ENCODE measurements around the gene VCL. TPM values are rescaled to one million over a fixed set of nuclear protein-coding genes. Genes with fewer than 3 reads are reported as not detected.
"Not testable (repeated sequence)": the region's sequence is repeated elsewhere in the genome, so short reads cannot be mapped to it uniquely, and the experiment has no call there.

Gene VCL
- total RNA-seq, 2 donors from 2014 or later, result 99.9 to 179 TPM

DNA sequence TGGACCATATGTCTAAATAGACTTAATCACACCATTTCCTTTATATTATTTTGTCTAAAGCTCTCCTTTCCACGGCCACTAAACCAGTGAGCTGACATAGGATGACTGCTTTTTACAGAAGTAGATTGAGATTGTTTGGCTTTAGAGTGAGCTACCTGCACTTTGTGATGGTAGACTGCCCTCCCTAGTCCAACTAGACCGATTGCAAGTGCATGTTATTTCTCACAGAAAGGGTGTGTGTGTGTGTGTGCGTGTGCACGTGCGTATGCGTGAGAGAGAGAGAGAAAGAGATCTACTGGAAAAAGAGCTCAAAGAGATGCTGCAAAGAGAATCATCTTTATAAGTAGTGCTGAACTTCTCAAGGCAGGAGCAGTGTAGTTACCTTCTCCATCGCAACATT, 60.7 kb downstream of the VCL start:
- H3K4me1 ChIP-seq, result peaks cover 8% of the 10 kb centered on the region
- H3K9ac ChIP-seq (ENCODE audit: low read depth in 2 of 2, low read length in 2 of 2), result no peak overlapping the region
- no peak overlapping the region for H3K27ac ChIP-seq
- TF ChIP-seq, protein P1, sequence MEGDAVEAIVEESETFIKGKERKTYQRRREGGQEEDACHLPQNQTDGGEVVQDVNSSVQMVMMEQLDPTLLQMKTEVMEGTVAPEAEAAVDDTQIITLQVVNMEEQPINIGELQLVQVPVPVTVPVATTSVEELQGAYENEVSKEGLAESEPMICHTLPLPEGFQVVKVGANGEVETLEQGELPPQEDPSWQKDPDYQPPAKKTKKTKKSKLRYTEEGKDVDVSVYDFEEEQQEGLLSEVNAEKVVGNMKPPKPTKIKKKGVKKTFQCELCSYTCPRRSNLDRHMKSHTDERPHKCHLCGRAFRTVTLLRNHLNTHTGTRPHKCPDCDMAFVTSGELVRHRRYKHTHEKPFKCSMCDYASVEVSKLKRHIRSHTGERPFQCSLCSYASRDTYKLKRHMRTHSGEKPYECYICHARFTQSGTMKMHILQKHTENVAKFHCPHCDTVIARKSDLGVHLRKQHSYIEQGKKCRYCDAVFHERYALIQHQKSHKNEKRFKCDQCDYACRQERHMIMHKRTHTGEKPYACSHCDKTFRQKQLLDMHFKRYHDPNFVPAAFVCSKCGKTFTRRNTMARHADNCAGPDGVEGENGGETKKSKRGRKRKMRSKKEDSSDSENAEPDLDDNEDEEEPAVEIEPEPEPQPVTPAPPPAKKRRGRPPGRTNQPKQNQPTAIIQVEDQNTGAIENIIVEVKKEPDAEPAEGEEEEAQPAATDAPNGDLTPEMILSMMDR (IDR thresholded peaks at IDR 0.05), result no peak
- H3K9me3 ChIP-seq, result no peaks in the 10 kb centered on the region
- no peak for DNase-seq
- intact Hi-C loops (cut with DNase I), result no loop called here
- no peaks in the 10 kb centered on the region for H3K27me3 ChIP-seq
- no peak overlapping the region for H3K4me3 ChIP-seq
- H3K36me3 ChIP-seq, result no peaks in the 10 kb centered on the region

DNA sequence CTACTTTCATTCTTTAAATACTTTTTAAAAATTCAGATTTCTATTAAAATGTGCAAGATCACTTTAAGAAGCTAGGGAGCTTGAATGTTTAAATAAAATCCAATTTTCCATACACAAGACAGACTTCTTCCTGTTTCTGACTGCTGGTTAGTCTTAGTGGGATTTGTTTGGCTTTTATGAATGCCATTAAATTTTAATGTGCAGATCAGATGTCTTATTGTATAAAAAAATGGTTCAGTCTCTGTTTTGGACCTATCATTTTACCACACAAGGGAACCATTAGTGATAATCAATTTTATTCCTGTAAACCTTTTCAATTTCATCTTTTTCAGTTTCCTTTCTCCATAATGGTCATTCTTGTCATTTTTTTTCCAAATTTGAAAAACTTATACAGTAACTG, 63.2 kb downstream of the VCL start:
- no peaks in the 10 kb centered on the region for H3K9me3 ChIP-seq
- DNase-seq, result no peak
- TF ChIP-seq, protein P1 (IDR thresholded peaks at IDR 0.05), result no peak
- no peak overlapping the region for H3K4me3 ChIP-seq
- no peak overlapping the region for H3K27ac ChIP-seq
- peaks cover 1% of the 10 kb centered on the region for H3K4me1 ChIP-seq
- H3K36me3 ChIP-seq, result no peaks in the 10 kb centered on the region
- H3K9ac ChIP-seq (ENCODE audit: low read depth in 2 of 2, low read length in 2 of 2), result no peak overlapping the region
- intact Hi-C loops (cut with DNase I), result no loop called here
- no peaks in the 10 kb centered on the region for H3K27me3 ChIP-seq

DNA sequence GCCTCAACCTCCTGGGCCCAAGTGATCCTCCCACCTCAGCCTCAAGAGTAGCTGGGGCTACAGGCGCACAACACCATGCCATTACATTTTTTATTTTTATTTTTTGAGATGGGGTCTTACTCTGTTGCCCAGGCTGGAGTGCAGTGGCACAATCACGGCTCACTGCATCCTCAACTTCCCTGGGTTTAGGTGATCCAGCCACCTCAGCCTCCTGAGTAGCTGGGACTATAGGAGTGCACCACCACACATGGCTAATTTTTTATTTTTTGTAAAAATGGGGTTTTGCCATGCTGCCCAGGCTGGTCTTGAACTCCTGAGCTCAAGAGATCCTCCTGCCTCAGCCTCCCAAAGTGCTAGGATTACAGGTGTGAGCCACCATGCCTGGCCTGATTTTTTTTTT, 64.1 kb downstream of the VCL start:
- H3K27ac ChIP-seq; H3K4me3 ChIP-seq; H3K36me3 ChIP-seq; H3K9me3 ChIP-seq; DNase-seq; H3K9ac ChIP-seq (ENCODE audit: low read depth in 2 of 2, low read length in 2 of 2); H3K27me3 ChIP-seq; intact Hi-C loops (cut with DNase I); H3K4me1 ChIP-seq: not testable (repeated sequence)

DNA sequence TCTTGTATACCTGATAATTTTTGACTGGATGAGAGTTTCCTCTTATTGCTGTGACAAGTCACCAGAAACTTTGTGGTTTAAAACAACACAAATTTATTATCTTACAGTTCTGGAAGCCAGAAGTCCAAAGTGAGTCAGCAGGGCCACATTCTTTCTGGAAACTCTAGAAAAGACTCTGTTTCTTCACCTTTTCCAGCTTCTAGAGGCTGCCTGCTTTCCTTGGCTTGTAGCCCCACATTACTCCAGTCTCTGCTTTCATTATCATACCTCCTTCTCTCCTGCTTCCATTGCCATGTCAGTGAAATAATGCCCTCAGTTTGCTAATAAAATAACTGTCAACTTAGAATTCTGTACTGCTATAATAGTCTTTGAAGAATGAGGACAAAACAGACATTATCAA, 65.3 kb downstream of the VCL start:
- intact Hi-C loops (cut with DNase I), result no loop called here

DNA sequence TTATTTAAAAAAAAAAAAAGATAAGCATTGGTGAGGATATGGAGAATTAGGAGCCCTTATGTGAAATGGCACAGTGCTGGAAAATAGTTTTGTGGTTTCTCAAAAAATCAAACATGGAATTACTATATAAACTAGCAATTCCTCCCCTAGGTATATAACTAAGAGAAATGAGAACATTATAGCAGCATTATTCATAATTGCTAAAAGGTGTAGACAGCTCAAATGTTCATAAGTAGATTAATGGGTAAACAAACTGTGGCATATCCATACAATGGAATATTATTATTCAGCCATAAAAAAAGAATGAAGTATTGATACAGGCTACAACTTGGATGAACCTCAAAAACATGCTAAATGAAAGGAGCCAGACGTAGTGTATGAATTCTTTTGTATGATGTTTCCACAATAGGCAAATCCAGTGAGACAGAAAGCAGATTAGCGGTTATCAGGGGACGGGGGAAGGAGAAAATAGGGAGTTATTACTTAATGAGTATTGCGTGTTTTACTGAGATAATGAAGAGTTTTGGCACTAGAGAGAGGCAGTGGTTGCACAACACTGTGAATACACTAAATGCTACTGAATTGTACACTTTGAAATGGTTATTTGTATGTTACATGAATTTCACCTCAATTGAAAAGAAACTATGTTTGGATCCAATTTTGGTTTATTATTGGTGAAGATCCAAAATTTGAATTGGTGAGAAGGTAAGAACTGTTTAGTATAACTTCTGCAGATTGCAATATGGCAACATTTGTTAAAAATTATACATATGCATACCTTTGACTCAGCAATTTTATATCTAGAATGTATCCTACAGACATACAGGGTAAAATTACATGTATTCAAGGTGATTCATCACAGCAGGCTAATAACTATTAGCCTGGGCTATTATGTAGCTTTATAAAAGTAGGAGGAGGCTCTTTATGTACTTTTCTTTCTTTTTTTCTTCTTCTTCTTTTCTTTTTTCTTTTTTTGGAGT, 69.7 kb downstream of the VCL start:
- no peaks in the 10 kb centered on the region for H3K9me3 ChIP-seq
- no peaks in the 10 kb centered on the region for H3K4me1 ChIP-seq
- H3K36me3 ChIP-seq, result no peaks in the 10 kb centered on the region
- no peak overlapping the region for H3K27ac ChIP-seq
- TF ChIP-seq, protein P1 (IDR thresholded peaks at IDR 0.05), result no peak
- H3K27me3 ChIP-seq, result no peaks in the 10 kb centered on the region
- H3K4me3 ChIP-seq, result no peak overlapping the region
- no peak overlapping the region for H3K9ac ChIP-seq (ENCODE audit: low read depth in 2 of 2, low read length in 2 of 2)
- intact Hi-C loops (cut with DNase I), result no loop called here
- no peak for DNase-seq

More for the DNA sequence above, 65.3 kb downstream of the VCL start:
- TF ChIP-seq, protein P1 (IDR thresholded peaks at IDR 0.05), result no peak
- no peaks in the 10 kb centered on the region for H3K4me1 ChIP-seq
- no peak overlapping the region for H3K27ac ChIP-seq
- H3K36me3 ChIP-seq, result no peaks in the 10 kb centered on the region
- no peak overlapping the region for H3K9ac ChIP-seq (ENCODE audit: low read depth in 2 of 2, low read length in 2 of 2)
- no peak for DNase-seq
- H3K27me3 ChIP-seq, result no peaks in the 10 kb centered on the region
- H3K9me3 ChIP-seq, result no peaks in the 10 kb centered on the region
- H3K4me3 ChIP-seq, result no peak overlapping the region

DNA sequence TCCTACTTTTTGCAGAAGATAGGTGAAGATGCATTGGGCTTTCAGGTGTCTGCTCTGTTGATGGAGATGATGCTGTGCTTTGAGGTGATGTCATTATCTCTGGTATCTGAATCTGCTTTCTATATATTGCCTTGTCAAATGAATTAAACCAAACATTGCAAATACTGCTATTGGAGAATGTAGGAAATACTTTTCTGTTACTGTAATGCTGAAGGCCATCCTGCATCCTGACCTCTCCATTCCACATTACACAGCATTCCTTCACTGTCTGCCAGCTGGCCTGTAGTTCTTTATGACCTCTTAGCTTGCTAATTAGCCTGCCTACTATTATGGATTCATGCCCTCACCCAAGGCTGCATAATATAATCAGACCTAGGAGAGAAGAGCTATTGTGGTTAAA, 73.2 kb downstream of the VCL start:
- Histone ChIP-seq H3K36me3 (peaks cover 15% of the 10 kb centered on the region), H3K27ac (no peak overlapping the region)

More for the DNA sequence above, 73.2 kb downstream of the VCL start:
- no peaks in the 10 kb centered on the region for H3K9me3 ChIP-seq
- H3K27me3 ChIP-seq, result no peaks in the 10 kb centered on the region
- H3K4me3 ChIP-seq, result no peak overlapping the region
- H3K4me1 ChIP-seq, result no peaks in the 10 kb centered on the region
- TF ChIP-seq, protein P1 (IDR thresholded peaks at IDR 0.05), result no peak
- no peak for DNase-seq
- no peak overlapping the region for H3K9ac ChIP-seq (ENCODE audit: low read depth in 2 of 2, low read length in 2 of 2)
- intact Hi-C loops (cut with DNase I), result no loop called here

Measured in colonic mucosa (tissue), 4 donors.